Measurements from ENCODE around the gene ARRB1. TPM values are rescaled to one million over a fixed set of nuclear protein-coding genes. Genes with fewer than 3 reads are reported as not detected.

The ARRB1 gene
- total and polyA plus RNA-seq, 9 of the 15 experiments (the other 6 are each of a cell fraction or from before 2014, with no cell fraction given): 6.6 to 45.4 (median 28.5) TPM

GRCh38 chr11:75380716-75381420 is 29.4 kb upstream of the ARRB1 start (continued):
- no peak for TF ChIP-seq MTF1 (CRISPR knock-in tag; IDR thresholded peaks at IDR 0.05; ENCODE audit: borderline replicate concordance)
- TF ChIP-seq ZNF263 (CRISPR knock-in tag; IDR thresholded peaks at IDR 0.05; ENCODE audit: borderline replicate concordance): no peak
- TF ChIP-seq RFX5 (IDR thresholded peaks at IDR 0.05; ENCODE audit: low read depth, low read length): no peak
- TF ChIP-seq ZEB2 (IDR thresholded peaks at IDR 0.05): no peak
- TF ChIP-seq ZNF511 (CRISPR knock-in tag; IDR thresholded peaks at IDR 0.05): no peak
- peak; percentile 45; the same call in 1 of the 2 replicates for TF ChIP-seq CTBP1 (IDR thresholded peaks at IDR 0.05; ENCODE audit: borderline replicate concordance)
- TF ChIP-seq BACH1 (tag; IDR thresholded peaks at IDR 0.05): no peak
- TF ChIP-seq ELF2 (CRISPR knock-in tag; IDR thresholded peaks at IDR 0.05): no peak
- TF ChIP-seq CBFA2T2 (conservative IDR thresholded peaks at IDR 0.05): peak; percentile 9; the same call in 1 of the 2 replicates
- no peak for TF ChIP-seq TAF1 (IDR thresholded peaks at IDR 0.05; ENCODE audit: control insufficient read depth, extremely low read depth, insufficient read depth, low read length, severe bottlenecking)
- no peak for TF ChIP-seq ASH1L (IDR thresholded peaks at IDR 0.05; ENCODE audit: borderline replicate concordance, low read depth, partially characterized antibody)
- peak; percentile 52; the same call in 1 of the 2 replicates for TF ChIP-seq TEAD4 (IDR thresholded peaks at IDR 0.05; ENCODE audit: low read length)
- TF ChIP-seq TEAD4 (CRISPR knock-in tag; IDR thresholded peaks at IDR 0.05; ENCODE audit: borderline replicate concordance): no peak
- peak; percentile 77; the same call in 1 of the 2 replicates for TF ChIP-seq TOE1 (IDR thresholded peaks at IDR 0.05; ENCODE audit: borderline replicate concordance)
- no peak for TF ChIP-seq TOE1 (CRISPR knock-in tag; IDR thresholded peaks at IDR 0.05; ENCODE audit: borderline replicate concordance, low read depth)
- TF ChIP-seq PTBP1 (IDR thresholded peaks at IDR 0.05; ENCODE audit: low read depth, low read length): no peak
- peak; percentile 60 for TF ChIP-seq RAD51 (IDR thresholded peaks at IDR 0.05; ENCODE audit: borderline replicate concordance, low read depth)
- TF ChIP-seq HMGXB4 (CRISPR knock-in tag; IDR thresholded peaks at IDR 0.05): no peak
- TF ChIP-seq ZNF121 (CRISPR knock-in tag; conservative IDR thresholded peaks at IDR 0.05): no peak
- TF ChIP-seq ZNF436 (CRISPR knock-in tag; IDR thresholded peaks at IDR 0.05): no peak
- TF ChIP-seq CBX5 (IDR thresholded peaks at IDR 0.05; ENCODE audit: borderline replicate concordance, low read depth): no peak
- TF ChIP-seq ATF1 (CRISPR knock-in tag; IDR thresholded peaks at IDR 0.05): no peak
- TF ChIP-seq ATF1 (tag; IDR thresholded peaks at IDR 0.05): no peak; the same call in 1 of the 2 replicates
- TF ChIP-seq GTF2F1 (IDR thresholded peaks at IDR 0.05; ENCODE audit: low read depth, low read length): no peak
- no peak for TF ChIP-seq ZNF217 (CRISPR knock-in tag; IDR thresholded peaks at IDR 0.05)
- TF ChIP-seq SAP30 (IDR thresholded peaks at IDR 0.05; ENCODE audit: borderline replicate concordance, insufficient read depth, low read depth, low read length, poor library complexity, severe bottlenecking): no peak
- TF ChIP-seq ZNF280B (CRISPR knock-in tag; IDR thresholded peaks at IDR 0.05): no peak
